ENCODE measurements around the gene LMAN1.

Gene LMAN1

GRCh38 chr18:59352250-59352855, 6.7 kb downstream of the LMAN1 start:
- no peak for DNase-seq (ENCODE audit: low spot score)
- TF ChIP-seq CTCF (IDR thresholded peaks at IDR 0.05; ENCODE audit: borderline replicate concordance, control extremely low read depth, extremely low read depth, insufficient read depth, missing control alignments), result no peak
- in situ Hi-C loops (cut with MboI; ENCODE audit: low sequenced_read_pairs, unreplicated experiment), result no loop called here

GRCh38 chr18:59345556-59345955, 13.5 kb downstream of the LMAN1 start:
- TF ChIP-seq CTCF (IDR thresholded peaks at IDR 0.05; ENCODE audit: borderline replicate concordance, control extremely low read depth, extremely low read depth, insufficient read depth, missing control alignments), result no peak
- no peak for DNase-seq (ENCODE audit: low spot score)
- in situ Hi-C loops (cut with MboI; ENCODE audit: low sequenced_read_pairs, unreplicated experiment), result no loop called here

- in situ Hi-C loops (cut with MboI; ENCODE audit: low sequenced_read_pairs, unreplicated experiment), result no loop called here
- TF ChIP-seq CTCF (IDR thresholded peaks at IDR 0.05; ENCODE audit: borderline replicate concordance, control extremely low read depth, extremely low read depth, insufficient read depth, missing control alignments), result no peak
- DNase-seq (ENCODE audit: low spot score), result no peak
Measured at GRCh38 chr18:59344996-59345395, 14.1 kb downstream of the LMAN1 start.

GRCh38 chr18:59343926-59344325, 15.1 kb downstream of the LMAN1 start:
- DNase-seq (ENCODE audit: low spot score), result no peak
- in situ Hi-C loops (cut with MboI; ENCODE audit: low sequenced_read_pairs, unreplicated experiment), result no loop called here
- TF ChIP-seq CTCF (IDR thresholded peaks at IDR 0.05; ENCODE audit: borderline replicate concordance, control extremely low read depth, extremely low read depth, insufficient read depth, missing control alignments), result no peak

- in situ Hi-C loops (cut with MboI; ENCODE audit: low sequenced_read_pairs, unreplicated experiment), result no loop called here
- no peak for TF ChIP-seq CTCF (IDR thresholded peaks at IDR 0.05; ENCODE audit: borderline replicate concordance, control extremely low read depth, extremely low read depth, insufficient read depth, missing control alignments)
- no peak for DNase-seq (ENCODE audit: low spot score)
Measured at GRCh38 chr18:59340817-59341216, 18.2 kb downstream of the LMAN1 start.

GRCh38 chr18:59340312-59340711, 18.8 kb downstream of the LMAN1 start:
- DNase-seq (ENCODE audit: low spot score), result no peak
- in situ Hi-C loops (cut with MboI; ENCODE audit: low sequenced_read_pairs, unreplicated experiment), result no loop called here
- TF ChIP-seq CTCF (IDR thresholded peaks at IDR 0.05; ENCODE audit: borderline replicate concordance, control extremely low read depth, extremely low read depth, insufficient read depth, missing control alignments), result no peak

Data from GM13976 (cell line).